ENCODE measurements around the gene EARS2. TPM values are rescaled to one million over a fixed set of nuclear protein-coding genes. Genes with fewer than 3 reads are reported as not detected.

The EARS2 gene
- total RNA-seq, 2 experiments from 2014 or later: 18.1 to 18.5 TPM

DNA sequence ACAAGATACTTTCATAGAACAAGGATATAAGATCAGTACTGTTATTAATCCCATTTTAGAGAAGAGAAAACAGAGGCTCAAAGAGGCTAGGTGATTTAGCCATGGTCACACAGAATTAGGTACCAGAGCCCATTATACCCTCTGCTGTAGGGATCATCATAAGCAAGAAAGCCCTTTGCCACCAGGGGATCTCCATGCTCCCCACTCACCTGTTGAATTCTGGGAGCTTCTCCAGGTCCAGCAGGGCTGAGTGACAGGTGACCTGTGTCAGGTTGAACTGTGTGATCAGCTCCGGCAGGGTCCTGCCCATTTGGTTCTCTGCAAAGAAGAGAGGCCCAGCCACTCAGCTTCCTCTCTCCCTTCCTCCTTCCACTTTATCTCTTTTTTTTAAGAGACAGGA, 24.7 kb downstream of the EARS2 start:
- no peak for DNase-seq
- POLR2A ChIA-PET: no interaction called here
- no peaks in the 10 kb centered on the region for H3K4me1 Mint-ChIP-seq

GRCh38 chr16:23530062-23530461, 27.1 kb downstream of the EARS2 start:
- Mint-ChIP-seq H3K4me1 (no peaks in the 10 kb centered on the region), H3K36me3 (ENCODE audit: low read depth) (peaks cover 23% of the 10 kb centered on the region), H3K4me3 (no peak overlapping the region), H3K27ac (no peak overlapping the region), H3K27me3 (no peaks in the 10 kb centered on the region), H3K9me3 (no peaks in the 10 kb centered on the region)
- no peak for DNase-seq
- ChIA-PET POLR2A (no interaction called here), CTCF (interaction anchor here (0.5 to 1.8 kb wide), 3 partner anchors 9 to 83 kb away, joined by 3 to 7 read pairs (median 4); no protein-coding TSS in a partner anchor)

More for the DNA sequence above, 24.7 kb downstream of the EARS2 start:
- no peaks in the 10 kb centered on the region for H3K27me3 Mint-ChIP-seq
- no peaks in the 10 kb centered on the region for H3K9me3 Mint-ChIP-seq
- CTCF ChIA-PET: interaction anchor here (1.3 kb wide), 1 partner anchor 26 kb away, joined by 4 read pairs; the partner anchor contains the start of gene UBFD1
- H3K27ac Mint-ChIP-seq: no peak overlapping the region
- no peak overlapping the region for H3K4me3 Mint-ChIP-seq
- peaks cover 17% of the 10 kb centered on the region for H3K36me3 Mint-ChIP-seq (ENCODE audit: low read depth)

DNA sequence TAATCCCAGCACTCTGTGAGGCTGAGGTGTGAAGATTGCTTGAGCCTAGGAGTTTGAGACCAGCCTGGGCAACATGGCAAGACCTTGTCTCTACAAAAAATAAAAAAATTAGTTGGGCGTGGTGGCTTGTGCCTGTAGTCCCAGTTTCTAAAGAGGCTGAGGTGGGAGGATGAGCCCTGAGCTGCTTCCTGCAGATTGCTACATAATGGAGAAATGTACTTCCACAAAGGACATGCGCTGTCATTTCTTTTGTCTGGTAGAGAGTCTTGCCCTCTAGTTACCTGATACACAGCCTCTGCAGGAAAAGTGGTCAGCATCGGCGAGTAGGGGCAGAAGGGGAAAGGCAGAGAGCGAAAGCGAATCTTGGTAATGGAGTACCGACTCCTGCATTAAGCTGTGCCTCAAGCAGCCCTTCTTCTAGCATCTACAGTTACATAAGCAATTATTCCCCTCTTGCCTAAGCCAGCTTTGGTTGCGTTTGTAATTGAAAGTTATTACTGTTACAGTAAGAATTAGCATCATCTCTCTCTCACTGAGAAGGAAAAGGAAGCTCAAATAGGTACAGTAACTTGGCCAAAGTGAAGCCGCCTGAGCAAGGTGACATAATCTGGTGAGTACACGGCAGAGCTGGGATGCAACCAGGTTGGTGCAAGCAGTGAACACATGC, 28.4 kb downstream of the EARS2 start:
- no peaks in the 10 kb centered on the region for H3K27me3 Mint-ChIP-seq
- ChIA-PET CTCF (interaction anchor here (0.9 to 1.8 kb wide), 2 partner anchors 11 kb away, joined by 3 to 7 read pairs; no protein-coding TSS in a partner anchor), POLR2A (no interaction called here)
- H3K4me3 Mint-ChIP-seq: no peak overlapping the region
- no peak overlapping the region for H3K27ac Mint-ChIP-seq
- H3K9me3 Mint-ChIP-seq: no peaks in the 10 kb centered on the region
- no peak for DNase-seq
- no peaks in the 10 kb centered on the region for H3K4me1 Mint-ChIP-seq
- H3K36me3 Mint-ChIP-seq (ENCODE audit: low read depth): peaks cover 25% of the 10 kb centered on the region

DNA sequence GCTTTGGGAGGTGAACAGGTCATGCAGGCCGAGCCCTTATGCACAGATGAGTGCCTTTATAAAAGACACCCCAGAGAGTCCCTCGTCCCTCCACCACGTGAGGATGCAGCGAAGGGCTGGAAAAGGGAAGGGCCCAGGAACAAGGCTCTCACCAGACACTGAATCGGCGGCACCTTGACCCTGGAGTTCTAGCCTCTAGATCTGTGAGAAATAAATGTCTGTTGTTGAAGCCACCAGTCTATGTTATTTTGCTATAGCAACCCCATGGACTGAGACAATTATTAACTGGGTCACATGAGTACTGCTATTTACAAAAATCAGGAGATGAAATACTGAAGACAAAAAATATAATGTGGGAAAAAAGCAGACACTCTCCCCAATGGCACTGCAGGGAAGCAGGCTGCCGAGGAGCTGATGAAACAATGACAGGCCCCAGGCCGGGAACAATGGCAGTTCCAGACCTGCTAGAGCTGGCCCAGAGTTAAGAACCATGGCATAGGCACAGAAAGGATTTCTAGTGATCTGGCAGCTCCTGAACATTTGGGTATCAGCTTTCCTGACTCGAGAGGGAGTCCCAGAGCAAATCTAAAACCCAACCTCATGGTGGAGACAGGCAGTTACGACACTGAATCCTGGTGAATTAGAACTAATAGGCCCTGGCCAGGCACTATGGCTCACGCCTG, 29.0 kb downstream of the EARS2 start:
- CTCF ChIA-PET: interaction anchor here (0.9 to 1.1 kb wide), 2 partner anchors 9 to 10 kb away, joined by 3 read pairs; no protein-coding TSS in a partner anchor
- no peaks in the 10 kb centered on the region for H3K9me3 Mint-ChIP-seq
- H3K4me1 Mint-ChIP-seq: no peaks in the 10 kb centered on the region
- H3K27me3 Mint-ChIP-seq: no peaks in the 10 kb centered on the region
- no peak overlapping the region for H3K27ac Mint-ChIP-seq
- H3K4me3 Mint-ChIP-seq: no peak overlapping the region
- no peak for DNase-seq
- H3K36me3 Mint-ChIP-seq (ENCODE audit: low read depth): peaks cover 28% of the 10 kb centered on the region
- POLR2A ChIA-PET: no interaction called here

GRCh38 chr16:23524886-23525285, 32.3 kb downstream of the EARS2 start:
- no peaks in the 10 kb centered on the region for H3K27me3 Mint-ChIP-seq
- peaks cover 37% of the 10 kb centered on the region for H3K36me3 Mint-ChIP-seq (ENCODE audit: low read depth)
- POLR2A ChIA-PET: no interaction called here
- H3K27ac Mint-ChIP-seq: no peak overlapping the region
- no peaks in the 10 kb centered on the region for H3K9me3 Mint-ChIP-seq
- no peak for DNase-seq
- CTCF ChIA-PET: interaction anchor here (0.9 to 1.6 kb wide), 3 partner anchors 9 to 14 kb away, joined by 4 to 5 read pairs (median 4); no protein-coding TSS in a partner anchor
- no peak overlapping the region for H3K4me3 Mint-ChIP-seq
- H3K4me1 Mint-ChIP-seq: peaks cover 3% of the 10 kb centered on the region

GRCh38 chr16:23523876-23524385, 33.2 kb downstream of the EARS2 start:
- ChIA-PET CTCF (interaction anchor here (0.6 to 1.6 kb wide), 4 partner anchors 10 to 177 kb away, joined by 3 to 4 read pairs (median 4); no protein-coding TSS in a partner anchor), POLR2A (no interaction called here)
- Mint-ChIP-seq H3K4me1 (peaks cover 10% of the 10 kb centered on the region), H3K9me3 (no peaks in the 10 kb centered on the region), H3K36me3 (ENCODE audit: low read depth) (peaks cover 43% of the 10 kb centered on the region), H3K4me3 (no peak overlapping the region), H3K27ac (no peak overlapping the region), H3K27me3 (no peaks in the 10 kb centered on the region)
- DNase-seq: no peak

DNA sequence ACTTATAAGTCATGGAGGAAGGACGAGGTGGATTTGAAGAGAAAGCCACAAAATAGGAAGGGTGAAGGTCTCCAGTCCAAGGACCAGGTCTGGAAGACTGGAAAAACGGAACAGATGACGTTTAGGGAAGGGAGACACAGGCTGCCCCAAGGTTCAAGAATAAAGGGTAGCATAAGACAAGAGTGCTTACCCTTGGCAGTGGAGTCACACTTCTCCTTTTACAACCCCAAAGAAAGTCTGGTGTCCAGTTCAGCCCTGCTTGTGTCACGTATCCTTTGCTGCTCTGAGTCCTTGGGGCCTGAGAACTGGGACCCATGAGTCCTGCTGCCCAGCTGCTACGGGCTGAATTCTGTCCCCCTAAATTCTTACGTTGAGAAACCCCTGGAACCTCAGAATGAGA, 33.8 kb downstream of the EARS2 start:
- H3K27ac Mint-ChIP-seq: no peak overlapping the region
- CTCF ChIA-PET: interaction anchor here (1.2 kb wide), 1 partner anchor 15 kb away, joined by 4 read pairs; no protein-coding TSS in a partner anchor
- POLR2A ChIA-PET: no interaction called here

DNA sequence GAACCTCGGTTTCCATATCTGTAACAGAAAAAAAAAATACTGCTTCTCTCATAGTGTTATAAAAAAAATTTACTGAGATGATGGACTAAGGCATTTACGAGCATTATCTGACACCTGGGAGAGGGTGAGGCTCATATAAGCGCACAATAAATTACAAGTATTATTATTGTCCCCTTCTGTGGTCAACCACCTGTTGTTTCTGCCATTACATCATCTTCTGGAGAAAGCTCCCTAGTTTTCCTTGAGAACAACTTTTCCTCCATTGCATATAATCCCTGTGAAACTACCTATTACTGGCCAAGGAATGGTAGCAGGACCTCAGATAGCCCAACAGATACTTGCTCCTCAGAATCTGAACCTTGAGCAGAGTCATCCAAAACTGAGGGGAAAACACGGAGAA, 35.2 kb downstream of the EARS2 start:
- no peaks in the 10 kb centered on the region for H3K9me3 Mint-ChIP-seq
- ChIA-PET CTCF (no interaction called here), POLR2A (no interaction called here)
- H3K4me3 Mint-ChIP-seq: no peak overlapping the region
- no peaks in the 10 kb centered on the region for H3K27me3 Mint-ChIP-seq
- no peak for DNase-seq
- H3K4me1 Mint-ChIP-seq: peaks cover 20% of the 10 kb centered on the region
- no peak overlapping the region for H3K27ac Mint-ChIP-seq
- H3K36me3 Mint-ChIP-seq (ENCODE audit: low read depth): peaks cover 40% of the 10 kb centered on the region

More for the DNA sequence above, 33.8 kb downstream of the EARS2 start:
- Mint-ChIP-seq H3K4me3 (no peak overlapping the region), H3K27me3 (no peaks in the 10 kb centered on the region), H3K36me3 (ENCODE audit: low read depth) (peaks cover 43% of the 10 kb centered on the region), H3K9me3 (no peaks in the 10 kb centered on the region), H3K4me1 (peaks cover 14% of the 10 kb centered on the region)
- no peak for DNase-seq

DNA sequence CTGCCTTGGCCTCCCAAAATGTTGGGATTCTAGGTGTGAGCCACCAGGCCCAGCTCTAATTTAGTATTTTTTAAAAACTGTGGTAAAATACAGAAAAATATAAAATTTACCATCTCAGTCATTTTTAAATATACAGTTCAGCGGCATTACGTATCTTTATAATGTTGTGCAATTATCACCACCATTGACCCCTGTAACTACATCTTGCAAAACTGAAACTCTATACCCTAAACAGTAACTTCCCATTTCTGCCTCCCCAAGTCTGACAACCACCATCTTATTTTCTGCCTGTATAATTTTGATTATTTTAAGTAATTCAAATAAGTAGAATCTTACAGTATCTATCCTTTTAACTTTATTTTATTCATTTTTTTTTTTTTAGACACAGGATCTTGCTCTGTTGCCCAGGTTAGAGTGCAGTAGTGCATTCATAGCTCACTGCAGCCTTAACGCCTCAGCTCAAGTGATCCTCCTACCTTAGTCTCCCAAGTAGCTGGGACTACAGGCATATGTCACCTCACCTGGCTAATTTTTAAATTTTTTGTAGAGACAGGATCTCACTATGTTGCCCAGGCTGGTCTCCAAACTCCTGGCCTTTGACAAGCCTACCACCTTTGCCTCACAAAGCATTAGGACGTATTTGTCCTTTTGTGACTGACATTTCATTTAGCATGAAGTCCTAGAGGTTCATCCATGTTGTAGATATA, 36.0 kb downstream of the EARS2 start:
- Mint-ChIP-seq H3K27me3 (no peaks in the 10 kb centered on the region), H3K27ac (no peak overlapping the region), H3K36me3 (ENCODE audit: low read depth) (peaks cover 40% of the 10 kb centered on the region), H3K4me1 (peaks cover 28% of the 10 kb centered on the region), H3K4me3 (no peak overlapping the region), H3K9me3 (no peaks in the 10 kb centered on the region)
- CTCF ChIA-PET: interaction anchor here (0.5 to 1.1 kb wide), 2 partner anchors 28 to 1914 kb away, joined by 3 to 4 read pairs; no protein-coding TSS in a partner anchor
- POLR2A ChIA-PET: no interaction called here
- DNase-seq: no peak

DNA sequence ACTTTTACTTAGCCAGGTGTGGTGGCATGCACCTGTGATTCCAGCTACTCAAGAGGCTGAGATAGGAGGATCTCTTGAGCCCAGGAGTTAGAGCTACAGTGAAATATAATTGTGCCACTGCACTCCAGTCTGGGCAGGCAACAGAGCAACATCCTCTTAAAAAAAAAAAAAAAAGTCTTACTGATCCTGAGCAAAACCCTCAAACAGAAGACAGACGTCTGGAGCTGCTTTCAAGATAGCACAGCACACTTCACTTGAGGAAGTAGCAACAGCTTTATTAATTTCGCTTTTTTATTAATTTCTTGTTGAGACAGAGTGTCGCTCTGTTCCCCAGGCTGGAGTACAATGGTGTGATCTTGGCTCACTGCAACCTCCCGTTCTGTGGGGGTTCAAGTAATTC, 36.6 kb downstream of the EARS2 start:
- peaks cover 35% of the 10 kb centered on the region for H3K4me1 Mint-ChIP-seq
- ChIA-PET POLR2A (no interaction called here), CTCF (interaction anchor here (0.6 to 1.1 kb wide), 2 partner anchors 13 to 29 kb away, joined by 3 to 4 read pairs; no protein-coding TSS in a partner anchor)
- H3K4me3 Mint-ChIP-seq: no peak overlapping the region
- H3K9me3 Mint-ChIP-seq: no peaks in the 10 kb centered on the region
- H3K36me3 Mint-ChIP-seq (ENCODE audit: low read depth): peaks cover 43% of the 10 kb centered on the region
- no peak for DNase-seq
- no peaks in the 10 kb centered on the region for H3K27me3 Mint-ChIP-seq
- no peak overlapping the region for H3K27ac Mint-ChIP-seq

- H3K27ac Mint-ChIP-seq: no peak overlapping the region
- no peak overlapping the region for H3K4me3 Mint-ChIP-seq
- H3K9me3 Mint-ChIP-seq: no peaks in the 10 kb centered on the region
- ChIA-PET POLR2A (no interaction called here), CTCF (interaction anchor here (0.9 kb wide), 1 partner anchor 9 kb away, joined by 3 read pairs; the partner anchor contains the start of gene GGA2)
- H3K4me1 Mint-ChIP-seq: peaks cover 46% of the 10 kb centered on the region
- no peaks in the 10 kb centered on the region for H3K27me3 Mint-ChIP-seq
- H3K36me3 Mint-ChIP-seq (ENCODE audit: low read depth): peaks cover 35% of the 10 kb centered on the region
- no peak for DNase-seq
These were observed 37.9 kb downstream of the EARS2 start for GRCh38 chr16:23519282-23519681.

DNA sequence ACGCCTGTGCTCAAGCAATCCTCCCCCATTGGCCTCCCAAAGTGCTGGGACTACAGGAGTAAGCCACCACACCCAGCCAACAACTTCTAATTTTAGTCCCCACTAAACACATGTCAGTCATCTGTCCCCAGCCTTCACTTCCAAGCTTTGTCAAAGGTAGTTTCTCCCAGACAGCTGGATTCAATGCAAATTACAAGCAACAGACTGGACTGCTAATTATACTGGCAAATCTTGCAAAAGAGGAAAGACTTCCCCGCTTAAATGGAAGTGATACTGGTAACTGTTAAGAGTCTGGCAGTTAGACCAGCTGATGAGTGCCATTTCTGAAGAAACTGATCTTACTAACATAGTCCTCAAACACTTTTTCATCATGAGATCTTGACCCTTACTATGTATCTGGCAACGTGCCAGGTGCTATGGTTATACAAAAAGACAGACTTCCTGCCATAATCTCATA, 38.7 kb downstream of the EARS2 start:
- no peaks in the 10 kb centered on the region for H3K9me3 Mint-ChIP-seq
- no peak overlapping the region for H3K27ac Mint-ChIP-seq
- no peak for DNase-seq
- peaks cover 28% of the 10 kb centered on the region for H3K36me3 Mint-ChIP-seq (ENCODE audit: low read depth)
- POLR2A ChIA-PET: no interaction called here
- no peak overlapping the region for H3K4me3 Mint-ChIP-seq
- CTCF ChIA-PET: interaction anchor here (1.5 kb wide), 1 partner anchor 10 kb away, joined by 3 read pairs; no protein-coding TSS in a partner anchor
- peaks cover 52% of the 10 kb centered on the region for H3K4me1 Mint-ChIP-seq
- no peaks in the 10 kb centered on the region for H3K27me3 Mint-ChIP-seq
